Omental fat pad (tissue), 4 donors: ENCODE measurements around the gene TYSND1. TPM values are rescaled to one million over a fixed set of nuclear protein-coding genes. Genes with fewer than 3 reads are reported as not detected.
"Not testable (repeated sequence)": the region's sequence is repeated elsewhere in the genome, so short reads cannot be mapped to it uniquely, and the experiment has no call there.

Source experiments
- ATAC-seq: fragments of 150-250 bp; one replicate; pipeline ENCODE4 v1.9.1; 2016; ENCODE audit warnings: mild to moderate bottlenecking, moderate library complexity; ENCODE audit not compliant: low FRiP score
- DNase-seq: peaks from one replicate; pipeline ENCODE4 v3.0.0-alpha.2; 2019; ENCODE audit warnings: low spot score
- total RNA-seq, 4 donors: library from RNA; depleted of rRNA; stranded (reverse); fragments of >200 nt; gene quantifications; one replicate each; pipeline ENCODE4 v1.1.0, GENCODE V29; 2016
- TF ChIP-seq, protein P1 (sequence below), 3 donors: fragments of 450-650 bp; IDR thresholded peaks; one replicate each; pipeline ENCODE4 v1.5.1; 2016 to 2017; ENCODE audit warnings: antibody characterized with exemption in 3 of 3, mild to moderate bottlenecking in 3 of 3, moderate library complexity in 2 of 3

TYSND1 gene
- total RNA-seq, 4 donors from 2014 or later, result 10.7 to 20.3 (median 13.7) TPM

- ATAC-seq, result no peak
- DNase-seq, result no peak
- TF ChIP-seq, protein P1, sequence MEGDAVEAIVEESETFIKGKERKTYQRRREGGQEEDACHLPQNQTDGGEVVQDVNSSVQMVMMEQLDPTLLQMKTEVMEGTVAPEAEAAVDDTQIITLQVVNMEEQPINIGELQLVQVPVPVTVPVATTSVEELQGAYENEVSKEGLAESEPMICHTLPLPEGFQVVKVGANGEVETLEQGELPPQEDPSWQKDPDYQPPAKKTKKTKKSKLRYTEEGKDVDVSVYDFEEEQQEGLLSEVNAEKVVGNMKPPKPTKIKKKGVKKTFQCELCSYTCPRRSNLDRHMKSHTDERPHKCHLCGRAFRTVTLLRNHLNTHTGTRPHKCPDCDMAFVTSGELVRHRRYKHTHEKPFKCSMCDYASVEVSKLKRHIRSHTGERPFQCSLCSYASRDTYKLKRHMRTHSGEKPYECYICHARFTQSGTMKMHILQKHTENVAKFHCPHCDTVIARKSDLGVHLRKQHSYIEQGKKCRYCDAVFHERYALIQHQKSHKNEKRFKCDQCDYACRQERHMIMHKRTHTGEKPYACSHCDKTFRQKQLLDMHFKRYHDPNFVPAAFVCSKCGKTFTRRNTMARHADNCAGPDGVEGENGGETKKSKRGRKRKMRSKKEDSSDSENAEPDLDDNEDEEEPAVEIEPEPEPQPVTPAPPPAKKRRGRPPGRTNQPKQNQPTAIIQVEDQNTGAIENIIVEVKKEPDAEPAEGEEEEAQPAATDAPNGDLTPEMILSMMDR (IDR thresholded peaks at IDR 0.05), result no peak
Observed at GRCh38 chr10:70112071-70112470, 34.4 kb downstream of the TYSND1 start.

GRCh38 chr10:70111496-70111895, 35.0 kb downstream of the TYSND1 start:
- TF ChIP-seq, protein P1 (IDR thresholded peaks at IDR 0.05), result no peak
- DNase-seq, result no peak
- ATAC-seq, result no peak

- TF ChIP-seq, protein P1 (IDR thresholded peaks at IDR 0.05), result no peak
- ATAC-seq (no peak), DNase-seq (no peak)
Observed at GRCh38 chr10:70109064-70109729, 37.3 kb downstream of the TYSND1 start.

DNA sequence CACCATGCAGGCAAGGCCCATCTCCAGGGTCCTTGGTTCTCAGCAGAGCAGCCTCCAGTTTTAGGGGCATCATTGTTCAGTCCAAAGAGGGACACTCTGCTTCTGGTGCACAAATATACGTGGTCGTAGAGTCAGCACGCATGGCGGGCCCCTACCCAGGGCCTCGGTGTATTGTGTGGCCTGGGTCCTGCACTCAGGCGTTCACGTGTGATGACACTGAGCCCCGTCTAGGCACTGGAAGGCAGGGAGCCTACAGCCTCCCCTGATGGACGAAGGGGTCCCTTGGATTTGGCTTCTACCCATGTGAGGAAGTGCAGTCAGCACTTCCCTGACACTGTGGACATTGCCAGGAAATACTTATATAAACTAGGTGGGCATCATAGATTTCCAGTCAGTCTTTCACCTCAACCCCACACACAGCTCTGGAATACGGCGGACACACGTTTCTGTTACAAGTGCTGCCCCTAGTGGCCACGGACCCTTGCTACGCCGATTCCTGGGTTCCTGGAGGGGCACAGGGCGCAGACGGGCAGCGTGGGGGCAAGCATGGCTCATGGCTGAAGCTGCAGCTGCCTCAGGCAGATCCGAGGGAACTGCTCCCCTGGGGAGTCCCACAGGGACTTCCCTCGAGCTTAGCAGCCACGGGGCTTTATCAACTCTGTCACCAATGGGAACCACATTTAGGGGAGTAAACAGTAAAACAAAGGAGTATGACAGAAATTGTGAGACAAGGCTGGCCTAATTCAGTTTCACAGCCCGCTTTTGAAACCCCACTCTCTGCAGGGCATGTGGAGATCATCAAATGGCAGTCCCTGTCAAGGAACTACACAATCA, 39.3 kb downstream of the TYSND1 start:
- ATAC-seq, result no peak
- no peak for DNase-seq
- TF ChIP-seq, protein P1 (IDR thresholded peaks at IDR 0.05), result no peak

GRCh38 chr10:70101668-70102067, 44.8 kb downstream of the TYSND1 start:
- ATAC-seq (no peak), DNase-seq (no peak)
- TF ChIP-seq, protein P1 (IDR thresholded peaks at IDR 0.05), result no peak

- not testable (repeated sequence) for DNase-seq
Observed at GRCh38 chr10:70101068-70101562, 45.4 kb downstream of the TYSND1 start.

GRCh38 chr10:70098271-70098670, 48.2 kb downstream of the TYSND1 start:
- no peak for ATAC-seq
- TF ChIP-seq, protein P1 (IDR thresholded peaks at IDR 0.05), result no peak

More at GRCh38 chr10:70101068-70101562, 45.4 kb downstream of the TYSND1 start:
- not testable (repeated sequence) for ATAC-seq

More at GRCh38 chr10:70098271-70098670, 48.2 kb downstream of the TYSND1 start:
- DNase-seq, result no peak
